ENCODE measurements around the gene DUOX1.

The DUOX1 gene

GRCh38 chr15:45118996-45119395 is 10.8 kb upstream of the DUOX1 start:
- no peak overlapping the region for H2AFZ ChIP-seq (ENCODE audit: low read depth, low read length, severe bottlenecking)
- no peaks in the 10 kb centered on the region for H3K9me3 ChIP-seq (ENCODE audit: insufficient read depth, low read length)
- no peak for TF ChIP-seq EZH2phosphoT487 (conservative IDR thresholded peaks at IDR 0.05; ENCODE audit: low read length)
- no peak for TF ChIP-seq CTCF (IDR thresholded peaks at IDR 0.05; ENCODE audit: insufficient read depth, low read length, poor library complexity, severe bottlenecking)
- H3K36me3 ChIP-seq (ENCODE audit: low read length), result no peaks in the 10 kb centered on the region
- H3K4me3 ChIP-seq (ENCODE audit: insufficient read depth, low read length, poor library complexity, severe bottlenecking), result no peak overlapping the region
- no peaks in the 10 kb centered on the region for H3K9me2 ChIP-seq (replicated peaks; ENCODE audit: insufficient read depth, low read length)
- H3K79me2 ChIP-seq (ENCODE audit: insufficient read depth, low read length), result no peaks in the 10 kb centered on the region
- H3K4me2 ChIP-seq (ENCODE audit: low read depth, low read length, poor library complexity, severe bottlenecking), result no peak overlapping the region
- no peak overlapping the region for H3K27ac ChIP-seq (ENCODE audit: low read depth, low read length)
- H3F3A ChIP-seq (ENCODE audit: insufficient read depth), result no peaks in the 10 kb centered on the region
- H3K9ac ChIP-seq (ENCODE audit: low read length), result no peak overlapping the region
- H4K20me1 ChIP-seq (ENCODE audit: low read depth, low read length), result no peaks in the 10 kb centered on the region
- no peaks in the 10 kb centered on the region for H3K27me3 ChIP-seq (ENCODE audit: low read length)

- Histone ChIP-seq H3K9me2 (replicated peaks; ENCODE audit: insufficient read depth, low read length) (no peaks in the 10 kb centered on the region), H3K27me3 (ENCODE audit: low read length) (no peaks in the 10 kb centered on the region), H2AFZ (ENCODE audit: low read depth, low read length, severe bottlenecking) (no peak overlapping the region), H3F3A (ENCODE audit: insufficient read depth) (no peaks in the 10 kb centered on the region), H3K4me3 (ENCODE audit: insufficient read depth, low read length, poor library complexity, severe bottlenecking) (no peak overlapping the region), H3K9ac (ENCODE audit: low read length) (no peak overlapping the region), H4K20me1 (ENCODE audit: low read depth, low read length) (no peaks in the 10 kb centered on the region), H3K4me2 (ENCODE audit: low read depth, low read length, poor library complexity, severe bottlenecking) (no peak overlapping the region), H3K79me2 (ENCODE audit: insufficient read depth, low read length) (no peaks in the 10 kb centered on the region), H3K27ac (ENCODE audit: low read depth, low read length) (no peak overlapping the region), H3K36me3 (ENCODE audit: low read length) (no peaks in the 10 kb centered on the region), H3K9me3 (ENCODE audit: insufficient read depth, low read length) (no peaks in the 10 kb centered on the region)
- TF ChIP-seq EZH2phosphoT487 (conservative IDR thresholded peaks at IDR 0.05; ENCODE audit: low read length) (no peak), CTCF (IDR thresholded peaks at IDR 0.05; ENCODE audit: insufficient read depth, low read length, poor library complexity, severe bottlenecking) (no peak)
Measured at GRCh38 chr15:45120081-45120972, 9.5 kb upstream of the DUOX1 start.

- no peak overlapping the region for H2AFZ ChIP-seq (ENCODE audit: low read depth, low read length, severe bottlenecking)
Measured at GRCh38 chr15:45121020-45121419, 8.8 kb upstream of the DUOX1 start.

More at GRCh38 chr15:45121020-45121419, 8.8 kb upstream of the DUOX1 start:
- H3K4me2 ChIP-seq (ENCODE audit: low read depth, low read length, poor library complexity, severe bottlenecking), result no peak overlapping the region
- no peaks in the 10 kb centered on the region for H3K27me3 ChIP-seq (ENCODE audit: low read length)
- H3K79me2 ChIP-seq (ENCODE audit: insufficient read depth, low read length), result no peaks in the 10 kb centered on the region
- no peaks in the 10 kb centered on the region for H3F3A ChIP-seq (ENCODE audit: insufficient read depth)
- no peak overlapping the region for H3K27ac ChIP-seq (ENCODE audit: low read depth, low read length)
- no peaks in the 10 kb centered on the region for H3K9me3 ChIP-seq (ENCODE audit: insufficient read depth, low read length)
- TF ChIP-seq CTCF (IDR thresholded peaks at IDR 0.05; ENCODE audit: insufficient read depth, low read length, poor library complexity, severe bottlenecking), result no peak
- no peak for TF ChIP-seq EZH2phosphoT487 (conservative IDR thresholded peaks at IDR 0.05; ENCODE audit: low read length)
- no peak overlapping the region for H3K9ac ChIP-seq (ENCODE audit: low read length)
- no peaks in the 10 kb centered on the region for H4K20me1 ChIP-seq (ENCODE audit: low read depth, low read length)
- H3K9me2 ChIP-seq (replicated peaks; ENCODE audit: insufficient read depth, low read length), result no peaks in the 10 kb centered on the region
- H3K4me3 ChIP-seq (ENCODE audit: insufficient read depth, low read length, poor library complexity, severe bottlenecking), result no peak overlapping the region
- no peaks in the 10 kb centered on the region for H3K36me3 ChIP-seq (ENCODE audit: low read length)

All from SU-DHL-6 (cell line).